Keratinocyte (primary cell): ENCODE results near the gene PARD3B. TPM values are rescaled to one million over a fixed set of nuclear protein-coding genes. Genes with fewer than 3 reads are reported as not detected.

Experiments
- DNase-seq: peaks from one replicate; pipeline ENCODE4 v3.0.0-alpha.2; 2011; ENCODE audit warnings: low read depth, missing footprints, low spot score
- FAIRE-seq: peaks from 2 replicates; lab custom pipeline; 2011; peaks lifted over from hg19 to GRCh38; lab: Jason Lieb, UNC
- H2AFZ ChIP-seq: 2 replicates; pipeline ENCODE4 v1.6.0; 2012; ENCODE audit warnings: low read length, control low read depth, inconsistent platforms; ENCODE audit not compliant: control insufficient read depth
- H3K27ac ChIP-seq: 2 replicates; pipeline ENCODE4 v1.5.1; 2011; ENCODE audit warnings: low read length; ENCODE audit not compliant: control insufficient read depth, insufficient read depth
- H3K27me3 ChIP-seq: 3 replicates; pipeline ENCODE4 v1.6.0; 2011; ENCODE audit warnings: low read length; ENCODE audit not compliant: control insufficient read depth, insufficient read depth; ENCODE audit errors: extremely low read depth
- H3K36me3 ChIP-seq, 2 experiments: 2 replicates in 1 of 2; 3 replicates in 1 of 2; pipeline ENCODE4 v1.5.1; 2011; ENCODE audit warnings: low read length in 2 of 2, mild to moderate bottlenecking in 1 of 2; ENCODE audit not compliant: control insufficient read depth in 2 of 2, insufficient read depth in 2 of 2; ENCODE audit errors: extremely low read depth in 1 of 2
- H3K4me1 ChIP-seq: 3 replicates; pipeline ENCODE4 v1.5.1; 2011; ENCODE audit warnings: low read length; ENCODE audit not compliant: control insufficient read depth, insufficient read depth; ENCODE audit errors: extremely low read depth
- H3K4me2 ChIP-seq: 3 replicates; pipeline ENCODE4 v1.6.0; 2011; ENCODE audit warnings: low read depth, low read length; ENCODE audit not compliant: control insufficient read depth, insufficient read depth; ENCODE audit errors: extremely low read depth
- H3K4me3 ChIP-seq, 3 experiments: fragments of 200-600 bp in 1 of 3; sonication (generic) in 1 of 3; 2 replicates in 2 of 3; 3 replicates in 1 of 3; pipeline ENCODE4 v1.5.1; 2011 to 2016; ENCODE audit warnings: low read length in 3 of 3, mild to moderate bottlenecking in 3 of 3, control low read depth in 2 of 3, inconsistent platforms in 1 of 3, low read depth in 1 of 3, mixed read lengths in 1 of 3, mixed run types in 1 of 3, moderate library complexity in 1 of 3; ENCODE audit not compliant: control insufficient read depth in 2 of 3, insufficient read depth in 2 of 3; ENCODE audit errors: extremely low read depth in 1 of 3
- H3K79me2 ChIP-seq: 2 replicates; pipeline ENCODE4 v1.6.0; 2012; ENCODE audit warnings: low read length; ENCODE audit not compliant: control insufficient read depth, insufficient read depth
- H3K9ac ChIP-seq: 3 replicates; pipeline ENCODE4 v1.6.0; 2011; ENCODE audit warnings: low read length; ENCODE audit not compliant: control insufficient read depth, insufficient read depth; ENCODE audit errors: extremely low read depth
- H3K9me1 ChIP-seq: 3 replicates; pipeline ENCODE4 v1.6.0; 2011; ENCODE audit warnings: low read length; ENCODE audit not compliant: control insufficient read depth, insufficient read depth; ENCODE audit errors: extremely low read depth
- H3K9me3 ChIP-seq: 2 replicates; pipeline ENCODE4 v1.5.1; 2012; ENCODE audit warnings: low read depth, low read length; ENCODE audit not compliant: control insufficient read depth
- H4K20me1 ChIP-seq: 3 replicates; pipeline ENCODE4 v1.6.0; 2011; ENCODE audit warnings: low read length; ENCODE audit not compliant: control insufficient read depth, insufficient read depth; ENCODE audit errors: extremely low read depth
- CTCF ChIP-seq, 3 experiments: IDR thresholded peaks in 1 of 3; conservative IDR thresholded peaks in 1 of 3; optimal IDR thresholded peaks in 1 of 3; 2 replicates in 2 of 3; 3 replicates in 1 of 3; pipeline versions ENCODE3 to v1.5.1; 2011; ENCODE audit warnings: low read length in 3 of 3, mild to moderate bottlenecking in 3 of 3, moderate library complexity in 2 of 3, control low read depth in 1 of 3, inconsistent platforms in 1 of 3; ENCODE audit not compliant: insufficient read depth in 2 of 3; ENCODE audit errors: extremely low read depth in 1 of 3
- EZH2 ChIP-seq: IDR thresholded peaks from one replicate; pipeline ENCODE4 v1.6.1; 2012; ENCODE audit warnings: inconsistent platforms, mild to moderate bottlenecking, low read length, moderate library complexity
- dilution Hi-C: fragments of 300-500 bp; cut with MboI; formaldehyde crosslinking; loops from one replicate; pipeline ENCODE4 v1.7.0; 2020; ENCODE audit warnings: low sequenced_read_pairs; ENCODE audit not compliant: extremely low pct_ligation_motif_present
- polyA plus RNA-seq, 5 experiments: library from polyadenylated mRNA; depleted of rRNA in 3 of 5; stranded (reverse) in 3 of 5; stranded (forward) in 1 of 5; unstranded in 1 of 5; fragments of >200 nt; gene quantifications; 1 replicate in 1 of 5; 2 replicates in 3 of 5; 3 replicates in 1 of 5; pipeline versions ENCODE4 v1.2.1 to v1.2.3, GENCODE V29; 2011 to 2012; ENCODE audit warnings: missing spikeins in 2 of 5, low read depth in 1 of 5, low replicate concordance in 1 of 5

The PARD3B gene
- polyA plus RNA-seq, 1 donor (not counting 4 experiments of a cell fraction or from before 2014, with no cell fraction given): 1.2 TPM

- no peak for TF ChIP-seq CTCF (optimal IDR thresholded peaks at IDR 0.05 in 1 of 3, IDR thresholded peaks at IDR 0.05 in 1 of 3, conservative IDR thresholded peaks at IDR 0.05 in 1 of 3; ENCODE audit: extremely low read depth in 1 of 3, insufficient read depth in 2 of 3, low read length in 3 of 3)
- no peak for TF ChIP-seq EZH2
- no peak for DNase-seq
- Histone ChIP-seq H4K20me1 (no peaks in the 10 kb centered on the region), H3K9me3 (no peaks in the 10 kb centered on the region), H3K9ac (no peak overlapping the region), H2AFZ (no peak overlapping the region), H3K79me2 (no peaks in the 10 kb centered on the region), H3K4me3 (no peak overlapping the region), H3K36me3 (no peaks in the 10 kb centered on the region), H3K4me1 (no peaks in the 10 kb centered on the region), H3K4me2 (no peak overlapping the region), H3K27me3 (no peaks in the 10 kb centered on the region), H3K9me1 (no peaks in the 10 kb centered on the region), H3K27ac (no peak overlapping the region)
- FAIRE-seq: no peak
- dilution Hi-C loops: no loop called here
These were observed 964.4 kb downstream of the PARD3B start for GRCh38 chr2:205509655-205510054.

GRCh38 chr2:205510345-205510744 lies 965.1 kb downstream of the PARD3B start:
- dilution Hi-C loops: no loop called here
- Histone ChIP-seq H3K9me3 (no peaks in the 10 kb centered on the region), H3K4me1 (no peaks in the 10 kb centered on the region), H3K9me1 (no peaks in the 10 kb centered on the region), H3K4me3 (no peak overlapping the region), H3K36me3 (no peaks in the 10 kb centered on the region), H3K79me2 (no peaks in the 10 kb centered on the region), H3K27ac (no peak overlapping the region), H3K9ac (no peak overlapping the region), H4K20me1 (no peaks in the 10 kb centered on the region), H2AFZ (no peak overlapping the region), H3K4me2 (no peak overlapping the region), H3K27me3 (no peaks in the 10 kb centered on the region)
- no peak for FAIRE-seq
- TF ChIP-seq EZH2 (no peak), CTCF (optimal IDR thresholded peaks at IDR 0.05 in 1 of 3, IDR thresholded peaks at IDR 0.05 in 1 of 3, conservative IDR thresholded peaks at IDR 0.05 in 1 of 3; ENCODE audit: extremely low read depth in 1 of 3, insufficient read depth in 2 of 3, low read length in 3 of 3) (no peak)
- DNase-seq: no peak
